Measurements from ENCODE around the gene PDLIM1. TPM values are rescaled to one million over a fixed set of nuclear protein-coding genes. Genes with fewer than 3 reads are reported as not detected.

The PDLIM1 gene
- total and polyA plus RNA-seq, 3 donors from 2014 or later: 14.9 to 64.3 (median 23.5) TPM

GRCh38 chr10:95246582-95247051 lies 44.2 kb downstream of the PDLIM1 start:
- H3K27ac ChIP-seq: no peak overlapping the region

GRCh38 chr10:95245425-95246055 lies 45.3 kb downstream of the PDLIM1 start:
- TF ChIP-seq, protein P1, sequence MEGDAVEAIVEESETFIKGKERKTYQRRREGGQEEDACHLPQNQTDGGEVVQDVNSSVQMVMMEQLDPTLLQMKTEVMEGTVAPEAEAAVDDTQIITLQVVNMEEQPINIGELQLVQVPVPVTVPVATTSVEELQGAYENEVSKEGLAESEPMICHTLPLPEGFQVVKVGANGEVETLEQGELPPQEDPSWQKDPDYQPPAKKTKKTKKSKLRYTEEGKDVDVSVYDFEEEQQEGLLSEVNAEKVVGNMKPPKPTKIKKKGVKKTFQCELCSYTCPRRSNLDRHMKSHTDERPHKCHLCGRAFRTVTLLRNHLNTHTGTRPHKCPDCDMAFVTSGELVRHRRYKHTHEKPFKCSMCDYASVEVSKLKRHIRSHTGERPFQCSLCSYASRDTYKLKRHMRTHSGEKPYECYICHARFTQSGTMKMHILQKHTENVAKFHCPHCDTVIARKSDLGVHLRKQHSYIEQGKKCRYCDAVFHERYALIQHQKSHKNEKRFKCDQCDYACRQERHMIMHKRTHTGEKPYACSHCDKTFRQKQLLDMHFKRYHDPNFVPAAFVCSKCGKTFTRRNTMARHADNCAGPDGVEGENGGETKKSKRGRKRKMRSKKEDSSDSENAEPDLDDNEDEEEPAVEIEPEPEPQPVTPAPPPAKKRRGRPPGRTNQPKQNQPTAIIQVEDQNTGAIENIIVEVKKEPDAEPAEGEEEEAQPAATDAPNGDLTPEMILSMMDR (IDR thresholded peaks at IDR 0.05): no peak
- TF ChIP-seq POLR2A (IDR thresholded peaks at IDR 0.05): no peak
- Histone ChIP-seq H3K4me1 (peaks cover 7% of the 10 kb centered on the region), H3K27ac (no peak overlapping the region), H3K4me3 (no peak overlapping the region), H3K36me3 (ENCODE audit: low read depth, missing control alignments) (no peaks in the 10 kb centered on the region), H3K27me3 (no peaks in the 10 kb centered on the region), H3K9me3 (no peaks in the 10 kb centered on the region)
- 77 to 83% methylated on average over 6 of the region's 6 CpGs for WGBS, 2 donors
- intact Hi-C loops (cut with DNase I; ENCODE audit: low total_unique reads): loop anchor here (10.0 kb wide), 1 partner anchor 119 kb away; no protein-coding TSS in a partner anchor
- no peak for DNase-seq

More at GRCh38 chr10:95246582-95247051, 44.2 kb downstream of the PDLIM1 start:
- peaks cover 7% of the 10 kb centered on the region for H3K4me1 ChIP-seq
- TF ChIP-seq, protein P1 (IDR thresholded peaks at IDR 0.05): peak; percentile 40 to 83 (median 57)
- TF ChIP-seq POLR2A (IDR thresholded peaks at IDR 0.05): no peak
- H3K4me3 ChIP-seq: no peak overlapping the region
- DNase-seq: peak; percentile 89
- no peaks in the 10 kb centered on the region for H3K36me3 ChIP-seq (ENCODE audit: low read depth, missing control alignments)
- H3K9me3 ChIP-seq: no peaks in the 10 kb centered on the region
- H3K27me3 ChIP-seq: no peaks in the 10 kb centered on the region
- 12 to 25% methylated on average over 1 of the region's 1 CpG for WGBS, 2 donors
- intact Hi-C loops (cut with DNase I; ENCODE audit: low total_unique reads): loop anchor here (10.0 kb wide), 1 partner anchor 118 kb away; no protein-coding TSS in a partner anchor

GRCh38 chr10:95244152-95244551 lies 46.7 kb downstream of the PDLIM1 start:
- Histone ChIP-seq H3K9me3 (no peaks in the 10 kb centered on the region), H3K4me1 (peaks cover 7% of the 10 kb centered on the region), H3K27ac (no peak overlapping the region), H3K36me3 (ENCODE audit: low read depth, missing control alignments) (no peaks in the 10 kb centered on the region), H3K27me3 (no peaks in the 10 kb centered on the region), H3K4me3 (no peak overlapping the region)
- WGBS, 2 donors: 74 to 77% methylated on average over 2 of the region's 2 CpGs
- no peak for TF ChIP-seq POLR2A (IDR thresholded peaks at IDR 0.05)
- TF ChIP-seq, protein P1 (IDR thresholded peaks at IDR 0.05): no peak
- DNase-seq: no peak
- intact Hi-C loops (cut with DNase I; ENCODE audit: low total_unique reads): loop anchor here (10.0 kb wide), 1 partner anchor 121 kb away; no protein-coding TSS in a partner anchor

DNA sequence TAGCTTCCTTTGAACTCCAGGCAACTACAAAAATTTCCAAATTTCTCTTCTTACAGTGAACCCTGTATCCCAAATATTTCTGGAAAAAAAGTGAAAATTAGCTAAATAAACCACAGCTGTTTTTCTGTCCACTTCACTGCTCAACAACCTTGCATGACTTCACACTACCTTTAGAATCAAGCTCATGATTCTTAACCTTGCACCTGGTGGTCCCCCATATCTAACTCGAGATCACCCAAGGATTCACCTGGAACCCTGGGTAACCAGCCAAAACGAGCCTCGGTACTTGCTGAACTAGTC lies 47.5 kb downstream of the PDLIM1 start:
- Histone ChIP-seq H3K27ac (no peak overlapping the region), H3K4me3 (no peak overlapping the region), H3K27me3 (no peaks in the 10 kb centered on the region), H3K4me1 (peaks cover 7% of the 10 kb centered on the region), H3K36me3 (ENCODE audit: low read depth, missing control alignments) (no peaks in the 10 kb centered on the region), H3K9me3 (no peaks in the 10 kb centered on the region)
- 66 to 73% methylated on average over 3 of the region's 3 CpGs for WGBS, 2 donors
- TF ChIP-seq, protein P1 (IDR thresholded peaks at IDR 0.05): no peak
- no peak for TF ChIP-seq POLR2A (IDR thresholded peaks at IDR 0.05)
- no peak for DNase-seq
- intact Hi-C loops (cut with DNase I; ENCODE audit: low total_unique reads): loop anchor here (10.0 kb wide), 1 partner anchor 122 kb away; no protein-coding TSS in a partner anchor
